ENCODE data around the gene DICER1.

Gene DICER1

GRCh38 chr14:95071649-95072280, 85.6 kb downstream of the DICER1 start:
- no peak for DNase-seq

GRCh38 chr14:95070748-95071435, 86.4 kb downstream of the DICER1 start:
- DNase-seq = no peak

- no peak for DNase-seq
Observed at GRCh38 chr14:95069547-95069946, 87.8 kb downstream of the DICER1 start.

GRCh38 chr14:95069018-95069417, 88.3 kb downstream of the DICER1 start:
- no peak for DNase-seq

- no peak for DNase-seq
Observed at GRCh38 chr14:95068521-95068920, 88.8 kb downstream of the DICER1 start.

GRCh38 chr14:95068080-95068479, 89.2 kb downstream of the DICER1 start:
- no peak for DNase-seq

- DNase-seq = no peak
Observed at GRCh38 chr14:95067526-95067925, 89.8 kb downstream of the DICER1 start.

- DNase-seq = no peak
Observed at GRCh38 chr14:95066427-95066986, 90.8 kb downstream of the DICER1 start.

GRCh38 chr14:95065411-95065810, 91.9 kb downstream of the DICER1 start:
- no peak for DNase-seq

GRCh38 chr14:95064734-95065133, 92.6 kb downstream of the DICER1 start:
- DNase-seq = no peak

- no peak for DNase-seq
Observed at GRCh38 chr14:95064256-95064655, 93.1 kb downstream of the DICER1 start.

- DNase-seq = no peak
Observed at GRCh38 chr14:95063391-95063790, 93.9 kb downstream of the DICER1 start.

GRCh38 chr14:95062946-95063345, 94.4 kb downstream of the DICER1 start:
- DNase-seq = no peak

- DNase-seq = no peak
Observed at GRCh38 chr14:95062220-95062619, 95.1 kb downstream of the DICER1 start.

GRCh38 chr14:95061317-95062093, 95.8 kb downstream of the DICER1 start:
- no peak for DNase-seq

GRCh38 chr14:95059126-95059525, 98.2 kb downstream of the DICER1 start:
- no peak for DNase-seq

GRCh38 chr14:95058491-95058890, 98.8 kb downstream of the DICER1 start:
- DNase-seq = no peak

GRCh38 chr14:95057851-95058250, 99.5 kb downstream of the DICER1 start:
- no peak for DNase-seq

GRCh38 chr14:95057147-95057546, 100.2 kb downstream of the DICER1 start:
- DNase-seq = no peak

GRCh38 chr14:95056476-95056875, 100.9 kb downstream of the DICER1 start:
- DNase-seq = peak; percentile 52

GRCh38 chr14:95055318-95055717, 102.0 kb downstream of the DICER1 start:
- DNase-seq = no peak

- DNase-seq = no peak
Observed at GRCh38 chr14:95054346-95055280, 102.7 kb downstream of the DICER1 start.
